Liver (tissue), 9 donors: Measurements from ENCODE around the gene TTC34. TPM values are rescaled to one million over a fixed set of nuclear protein-coding genes. Genes with fewer than 3 reads are reported as not detected.

ENCODE experiments used
- DNase-seq: peaks from one replicate; pipeline ENCODE4 v3.0.0-alpha.2; 2017; ENCODE audit warnings: low spot score
- H3K27ac ChIP-seq, 2 donors: one replicate each; pipeline ENCODE4 v1.7.0; 2013; ENCODE audit warnings: inconsistent platforms in 2 of 2, low read length in 2 of 2, control low read depth in 1 of 2, low read depth in 1 of 2, mild to moderate bottlenecking in 1 of 2
- H3K27me3 ChIP-seq, 4 donors: one replicate each; pipeline versions ENCODE4 v1.6.1 to v1.7.0; 2013; ENCODE audit warnings: low read length in 3 of 4, inconsistent platforms in 1 of 4, mild to moderate bottlenecking in 1 of 4, moderate library complexity in 1 of 4; ENCODE audit not compliant: control insufficient read depth in 4 of 4, insufficient read depth in 4 of 4
- H3K36me3 ChIP-seq, 4 donors: one replicate each; pipeline versions ENCODE4 v1.6.1 to v1.7.0; 2013; ENCODE audit warnings: low read length in 3 of 4, mild to moderate bottlenecking in 3 of 4, low read depth in 1 of 4, moderate library complexity in 1 of 4; ENCODE audit not compliant: control insufficient read depth in 4 of 4, insufficient read depth in 3 of 4
- H3K4me1 ChIP-seq, 4 donors: one replicate each; pipeline versions ENCODE4 v1.6.1 to v1.7.0; 2013; ENCODE audit warnings: low read length in 3 of 4, mild to moderate bottlenecking in 3 of 4, moderate library complexity in 1 of 4; ENCODE audit not compliant: control insufficient read depth in 4 of 4, insufficient read depth in 4 of 4
- H3K4me3 ChIP-seq, 3 donors: one replicate each; pipeline versions ENCODE4 v1.6.1 to v1.7.0; 2013; ENCODE audit warnings: low read length in 3 of 3, control low read depth in 1 of 3, low read depth in 1 of 3, mild to moderate bottlenecking in 1 of 3
- H3K9ac ChIP-seq, 2 donors: one replicate each; pipeline ENCODE4 v1.7.0; 2013; ENCODE audit warnings: low read length in 2 of 2, mild to moderate bottlenecking in 2 of 2, moderate library complexity in 2 of 2, control low read depth in 1 of 2, low read depth in 1 of 2
- H3K9me3 ChIP-seq, 4 donors: one replicate each; pipeline versions ENCODE4 v1.6.1 to v1.7.0; 2013; ENCODE audit warnings: low read length in 3 of 4; ENCODE audit not compliant: control insufficient read depth in 4 of 4
- EGR1 ChIP-seq, 2 donors: IDR thresholded peaks; 2 replicates each; pipeline ENCODE4 v1.6.1; 2016 to 2018; ENCODE audit warnings: antibody characterized with exemption in 2 of 2, low read depth in 2 of 2
- GABPA ChIP-seq, 2 donors: IDR thresholded peaks in 1 of 2; conservative IDR thresholded peaks in 1 of 2; 2 replicates each; pipeline ENCODE4 v1.6.1; 2016; ENCODE audit warnings: antibody characterized with exemption in 2 of 2, mild to moderate bottlenecking in 1 of 2, moderate library complexity in 1 of 2
- HNF4A ChIP-seq, 2 donors: conservative IDR thresholded peaks; 2 replicates each; pipeline ENCODE4 v1.6.1; 2016; ENCODE audit warnings: antibody characterized with exemption in 2 of 2, mild to moderate bottlenecking in 2 of 2
- JUND ChIP-seq, 2 donors: IDR thresholded peaks; 2 replicates each; pipeline ENCODE4 v1.6.1; 2016; ENCODE audit warnings: antibody characterized with exemption in 2 of 2
- NR2F2 ChIP-seq: IDR thresholded peaks from 2 replicates; pipeline ENCODE4 v1.6.1; 2016; ENCODE audit warnings: antibody characterized with exemption
- YY1 ChIP-seq: IDR thresholded peaks from 2 replicates; pipeline ENCODE4 v1.6.1; 2016; ENCODE audit warnings: antibody characterized with exemption, mild to moderate bottlenecking
- WGBS: extraction: QIAGEN DNeasy Blood & Tissue Kit; methylation state at CpG from one replicate; pipeline ENCODE4 v1.1.7; 2013; 5-methylcytosine and 5-hydroxymethylcytosine counted together
- polyA plus RNA-seq, 2 donors: library from polyadenylated mRNA; stranded (reverse) in 1 of 2; unstranded in 1 of 2; fragments of 200-250 nt in 1 of 2; fragments of >200 nt in 1 of 2; fragmentation: Nextera tagmentation in 1 of 2; extraction: Ambion mirVana in 1 of 2; gene quantifications; one replicate each; pipeline versions ENCODE4 v1.2.1 to v1.2.3, GENCODE V29; 2013 to 2015
- total RNA-seq, 2 donors: library from RNA; depleted of rRNA; stranded (reverse); fragments of >200 nt; gene quantifications; one replicate each; pipeline ENCODE4 v1.2.3, GENCODE V29; 2014
- TF ChIP-seq, protein P1 (sequence below): IDR thresholded peaks from 2 replicates; pipeline ENCODE4 v1.6.1; 2016; ENCODE audit warnings: antibody characterized with exemption
- TF ChIP-seq, protein P2 (sequence below): IDR thresholded peaks from 2 replicates; pipeline ENCODE4 v1.6.1; 2016; ENCODE audit warnings: antibody characterized with exemption, mild to moderate bottlenecking
- donor health status: healthy.
- donor health status: healthy.
- donor health status: healthy.
- donor health status: healthy.
- donor health status: healthy.

Gene TTC34
- total and polyA plus RNA-seq, 4 donors: 0.01 to 0.25 (median 0.08) TPM; not detected in 1

- TF ChIP-seq, protein P1, sequence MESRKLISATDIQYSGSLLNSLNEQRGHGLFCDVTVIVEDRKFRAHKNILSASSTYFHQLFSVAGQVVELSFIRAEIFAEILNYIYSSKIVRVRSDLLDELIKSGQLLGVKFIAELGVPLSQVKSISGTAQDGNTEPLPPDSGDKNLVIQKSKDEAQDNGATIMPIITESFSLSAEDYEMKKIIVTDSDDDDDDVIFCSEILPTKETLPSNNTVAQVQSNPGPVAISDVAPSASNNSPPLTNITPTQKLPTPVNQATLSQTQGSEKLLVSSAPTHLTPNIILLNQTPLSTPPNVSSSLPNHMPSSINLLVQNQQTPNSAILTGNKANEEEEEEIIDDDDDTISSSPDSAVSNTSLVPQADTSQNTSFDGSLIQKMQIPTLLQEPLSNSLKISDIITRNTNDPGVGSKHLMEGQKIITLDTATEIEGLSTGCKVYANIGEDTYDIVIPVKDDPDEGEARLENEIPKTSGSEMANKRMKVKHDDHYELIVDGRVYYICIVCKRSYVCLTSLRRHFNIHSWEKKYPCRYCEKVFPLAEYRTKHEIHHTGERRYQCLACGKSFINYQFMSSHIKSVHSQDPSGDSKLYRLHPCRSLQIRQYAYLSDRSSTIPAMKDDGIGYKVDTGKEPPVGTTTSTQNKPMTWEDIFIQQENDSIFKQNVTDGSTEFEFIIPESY: no peak
- TF ChIP-seq JUND (IDR thresholded peaks at IDR 0.05) (no peak), HNF4A (conservative IDR thresholded peaks at IDR 0.05) (no peak)
Measured at GRCh38 chr1:2797741-2798016, 3.8 kb downstream of the TTC34 start (continued).

DNA sequence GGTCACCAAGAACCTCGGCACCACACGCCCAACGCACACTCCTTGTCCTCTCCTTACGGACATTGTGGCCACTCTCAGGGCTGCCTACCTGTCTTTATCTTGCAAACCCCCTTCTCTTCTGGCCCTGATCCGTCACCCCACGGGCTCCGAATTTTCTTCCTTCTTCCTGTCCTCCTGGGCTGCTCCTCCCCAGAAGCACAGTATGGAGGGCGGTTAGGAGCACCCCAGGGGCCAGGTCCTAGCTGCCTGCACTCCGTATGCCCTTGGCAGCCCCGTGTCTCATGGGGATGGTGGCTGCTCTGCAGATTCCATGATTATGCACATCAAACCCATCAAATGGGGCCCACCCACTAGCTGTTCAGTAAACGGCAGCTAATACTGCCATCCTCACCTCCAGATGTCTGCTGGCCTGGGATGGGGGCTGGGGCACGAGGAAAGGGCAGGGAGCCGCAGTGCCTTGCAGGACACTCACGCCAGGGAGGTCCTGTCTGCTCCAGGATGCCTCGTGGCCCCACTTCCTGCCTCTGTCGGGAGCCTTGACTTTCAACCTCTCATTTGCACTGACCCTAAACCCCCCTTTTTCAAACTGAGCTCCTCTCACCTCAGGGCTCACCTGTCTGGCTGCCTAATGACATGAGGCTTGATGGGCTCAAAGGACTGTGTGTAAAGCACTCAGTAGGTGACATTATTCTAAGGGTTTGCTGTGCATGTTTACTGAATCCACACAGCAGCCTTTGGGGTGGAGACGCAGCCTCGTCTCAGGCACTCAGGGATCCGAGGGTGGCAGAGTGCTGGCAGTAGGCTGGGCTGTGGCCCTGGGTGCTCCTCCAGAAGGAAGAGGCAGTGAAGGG is 4.4 kb downstream of the TTC34 start:
- WGBS: 48% methylated on average over 19 of the region's 19 CpGs
- DNase-seq: no peak
- TF ChIP-seq GABPA (IDR thresholded peaks at IDR 0.05 in 1 of 2, conservative IDR thresholded peaks at IDR 0.05 in 1 of 2): no peak
- TF ChIP-seq EGR1 (IDR thresholded peaks at IDR 0.05; ENCODE audit: low read depth in 2 of 2): no peak

DNA sequence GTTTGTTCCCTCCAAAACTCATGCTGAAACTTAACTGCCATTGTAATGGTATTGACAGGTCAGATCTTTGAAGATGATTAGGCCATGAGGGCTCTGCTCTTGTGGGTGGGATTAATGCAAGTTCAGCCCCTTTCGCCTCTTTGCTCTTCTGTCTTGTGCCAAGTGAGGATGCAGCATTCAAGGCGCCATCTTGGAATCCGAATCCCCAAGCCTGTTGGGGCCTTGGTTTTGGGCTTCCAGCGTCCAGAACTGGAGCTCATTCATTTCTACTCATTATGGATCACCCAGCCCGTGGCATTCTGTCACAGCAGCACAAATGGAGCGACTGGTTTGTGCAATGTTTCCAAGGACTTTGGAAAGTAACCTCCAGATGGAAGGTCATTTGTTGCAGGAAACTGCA is 5.6 kb downstream of the TTC34 start:
- TF ChIP-seq, protein P1: no peak
- TF ChIP-seq NR2F2 (no peak), GABPA (IDR thresholded peaks at IDR 0.05 in 1 of 2, conservative IDR thresholded peaks at IDR 0.05 in 1 of 2) (no peak), YY1 (no peak), HNF4A (conservative IDR thresholded peaks at IDR 0.05) (no peak), JUND (IDR thresholded peaks at IDR 0.05) (no peak)
- TF ChIP-seq, protein P2, sequence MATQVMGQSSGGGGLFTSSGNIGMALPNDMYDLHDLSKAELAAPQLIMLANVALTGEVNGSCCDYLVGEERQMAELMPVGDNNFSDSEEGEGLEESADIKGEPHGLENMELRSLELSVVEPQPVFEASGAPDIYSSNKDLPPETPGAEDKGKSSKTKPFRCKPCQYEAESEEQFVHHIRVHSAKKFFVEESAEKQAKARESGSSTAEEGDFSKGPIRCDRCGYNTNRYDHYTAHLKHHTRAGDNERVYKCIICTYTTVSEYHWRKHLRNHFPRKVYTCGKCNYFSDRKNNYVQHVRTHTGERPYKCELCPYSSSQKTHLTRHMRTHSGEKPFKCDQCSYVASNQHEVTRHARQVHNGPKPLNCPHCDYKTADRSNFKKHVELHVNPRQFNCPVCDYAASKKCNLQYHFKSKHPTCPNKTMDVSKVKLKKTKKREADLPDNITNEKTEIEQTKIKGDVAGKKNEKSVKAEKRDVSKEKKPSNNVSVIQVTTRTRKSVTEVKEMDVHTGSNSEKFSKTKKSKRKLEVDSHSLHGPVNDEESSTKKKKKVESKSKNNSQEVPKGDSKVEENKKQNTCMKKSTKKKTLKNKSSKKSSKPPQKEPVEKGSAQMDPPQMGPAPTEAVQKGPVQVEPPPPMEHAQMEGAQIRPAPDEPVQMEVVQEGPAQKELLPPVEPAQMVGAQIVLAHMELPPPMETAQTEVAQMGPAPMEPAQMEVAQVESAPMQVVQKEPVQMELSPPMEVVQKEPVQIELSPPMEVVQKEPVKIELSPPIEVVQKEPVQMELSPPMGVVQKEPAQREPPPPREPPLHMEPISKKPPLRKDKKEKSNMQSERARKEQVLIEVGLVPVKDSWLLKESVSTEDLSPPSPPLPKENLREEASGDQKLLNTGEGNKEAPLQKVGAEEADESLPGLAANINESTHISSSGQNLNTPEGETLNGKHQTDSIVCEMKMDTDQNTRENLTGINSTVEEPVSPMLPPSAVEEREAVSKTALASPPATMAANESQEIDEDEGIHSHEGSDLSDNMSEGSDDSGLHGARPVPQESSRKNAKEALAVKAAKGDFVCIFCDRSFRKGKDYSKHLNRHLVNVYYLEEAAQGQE: no peak
- Histone ChIP-seq H3K27me3 (peaks cover 0 to 7% (median 0%) of the 10 kb centered on the region in 4 donors), H3K9me3 (peaks cover 11 to 27% (median 20%) of the 10 kb centered on the region in 4 donors), H3K27ac (no peak overlapping the region), H3K4me1 (no peaks in the 10 kb centered on the region), H3K36me3 (no peaks in the 10 kb centered on the region), H3K4me3 (no peak overlapping the region), H3K9ac (no peak overlapping the region)
- WGBS: 70% methylated on average over 6 of the region's 6 CpGs
- DNase-seq: no peak

More for the DNA sequence above, 4.4 kb downstream of the TTC34 start:
- no peak overlapping the region for H3K9ac ChIP-seq
- no peaks in the 10 kb centered on the region for H3K4me1 ChIP-seq
- peaks cover 9 to 23% (median 16%) of the 10 kb centered on the region in 4 donors for H3K9me3 ChIP-seq
- H3K27ac ChIP-seq: no peak overlapping the region
- H3K27me3 ChIP-seq: no peaks in the 10 kb centered on the region
- no peak overlapping the region for H3K4me3 ChIP-seq
- no peaks in the 10 kb centered on the region for H3K36me3 ChIP-seq
